Mucosa of descending colon (tissue), 3 donors: ENCODE measurements around the gene PTGES2. TPM values are rescaled to one million over a fixed set of nuclear protein-coding genes. Genes with fewer than 3 reads are reported as not detected.
A peak's percentile ranks its signal among the peaks of the same experiment; 100 is the strongest.

Experiments used
- ATAC-seq: fragments of 200-7000 bp; cut with Tn5 transposase; one replicate; pipeline ENCODE4 v1.9.1; 2020; ENCODE audit warnings: mild to moderate bottlenecking, moderate library complexity
- DNase-seq, 3 donors: peaks; one replicate each; pipeline ENCODE4 v3.0.0-alpha.2; 2020
- H3K36me3 ChIP-seq: fragments of 200-600 bp; one replicate; pipeline ENCODE4 v1.8.0; 2021; ENCODE audit warnings: low read depth, mild to moderate bottlenecking
- H3K4me1 ChIP-seq: fragments of 200-600 bp; one replicate; pipeline ENCODE4 v1.8.0; 2021; ENCODE audit warnings: low read depth, mild to moderate bottlenecking
- H3K4me3 ChIP-seq: fragments of 200-600 bp; one replicate; pipeline ENCODE4 v1.8.0; 2021; ENCODE audit warnings: mild to moderate bottlenecking
- H3K9me3 ChIP-seq: fragments of 200-600 bp; one replicate; pipeline ENCODE4 v1.8.0; 2021; ENCODE audit warnings: mild to moderate bottlenecking
- intact Hi-C, 2 donors: fragments of 100-400 bp; cut with DNase I in 1 of 2; cut with micrococcal nuclease in 1 of 2; formaldehyde crosslinking; loops; one replicate each; pipeline versions ENCODE4 v1.11.0 to v1.11.1; 2022; cut with DNase I, micrococcal nuclease
- total RNA-seq, 3 donors: library from RNA; stranded (reverse); fragmentation: NEBNext Ultra II Directional in 2 of 3; extraction: Animal tissue kit (Norgen Biotek cat#: 25700) in 2 of 3; gene quantifications; one replicate each; pipeline versions ENCODE4 v1.2.1 to v1.2.4, GENCODE V29; 2021 to 2023
- TF ChIP-seq, protein P1 (sequence below): fragments of 200-600 bp; IDR thresholded peaks from one replicate; pipeline ENCODE4 v1.8.0; 2022; ENCODE audit warnings: antibody characterized with exemption, mild to moderate bottlenecking
- donor health status: DM: no; HTN: no; CAD: no; lungs with moderate emphysema.
- donor health status: DM: no; HTN: no; CAD: no.
- donor health status: DM: no; HTN: yes; CAD: no.

The PTGES2 gene
- total RNA-seq, 3 donors from 2014 or later, result 65.3 to 99.7 (median 90.6) TPM

DNA sequence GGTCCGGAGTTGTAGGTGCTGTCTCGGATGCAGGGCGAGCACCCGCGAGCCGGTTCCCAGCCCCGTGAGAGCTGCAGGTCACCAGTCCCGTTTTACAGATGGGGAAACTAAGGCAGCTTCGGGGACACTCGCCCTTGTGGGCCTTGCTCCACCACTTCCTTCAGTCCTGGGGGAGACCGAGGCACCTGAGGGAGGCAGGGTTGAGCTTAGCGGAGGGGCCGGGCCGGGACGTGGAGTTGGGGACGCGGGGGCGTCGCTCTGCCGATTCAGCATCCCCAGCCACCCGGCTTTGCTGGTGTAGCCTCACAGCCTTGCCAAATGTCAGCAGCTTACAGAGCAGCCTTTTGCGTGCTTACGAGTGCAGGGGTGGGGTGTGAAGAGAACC lies 33.1 kb upstream of the PTGES2 start:
- DNase-seq, result peak in 1 of 3 donors; percentile 71
- H3K4me3 ChIP-seq, result peak overlapping the region; percentile 36
- H3K4me1 ChIP-seq, result no peaks in the 10 kb centered on the region
- TF ChIP-seq, protein P1, sequence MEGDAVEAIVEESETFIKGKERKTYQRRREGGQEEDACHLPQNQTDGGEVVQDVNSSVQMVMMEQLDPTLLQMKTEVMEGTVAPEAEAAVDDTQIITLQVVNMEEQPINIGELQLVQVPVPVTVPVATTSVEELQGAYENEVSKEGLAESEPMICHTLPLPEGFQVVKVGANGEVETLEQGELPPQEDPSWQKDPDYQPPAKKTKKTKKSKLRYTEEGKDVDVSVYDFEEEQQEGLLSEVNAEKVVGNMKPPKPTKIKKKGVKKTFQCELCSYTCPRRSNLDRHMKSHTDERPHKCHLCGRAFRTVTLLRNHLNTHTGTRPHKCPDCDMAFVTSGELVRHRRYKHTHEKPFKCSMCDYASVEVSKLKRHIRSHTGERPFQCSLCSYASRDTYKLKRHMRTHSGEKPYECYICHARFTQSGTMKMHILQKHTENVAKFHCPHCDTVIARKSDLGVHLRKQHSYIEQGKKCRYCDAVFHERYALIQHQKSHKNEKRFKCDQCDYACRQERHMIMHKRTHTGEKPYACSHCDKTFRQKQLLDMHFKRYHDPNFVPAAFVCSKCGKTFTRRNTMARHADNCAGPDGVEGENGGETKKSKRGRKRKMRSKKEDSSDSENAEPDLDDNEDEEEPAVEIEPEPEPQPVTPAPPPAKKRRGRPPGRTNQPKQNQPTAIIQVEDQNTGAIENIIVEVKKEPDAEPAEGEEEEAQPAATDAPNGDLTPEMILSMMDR, result no peak
- H3K9me3 ChIP-seq, result no peaks in the 10 kb centered on the region
- H3K36me3 ChIP-seq, result no peaks in the 10 kb centered on the region
- peak; percentile 1 for ATAC-seq
- intact Hi-C loops, result no loop called here

GRCh38 chr9:128159784-128160602 lies 32.5 kb upstream of the PTGES2 start, which contains the start of gene BBLN:
BBLN (plus strand) TSS chr9:128160265; CDS start chr9:128160408, 143 bp downstream.
- DNase-seq (peak; percentile 97 to 98 (median 97)), ATAC-seq (peak; percentile 96)
- H3K36me3 ChIP-seq, result no peaks in the 10 kb centered on the region
- intact Hi-C loops, result no loop called here
- H3K4me1 ChIP-seq, result no peaks in the 10 kb centered on the region
- peak within 1 kb of the TSS; percentile 36 for H3K4me3 ChIP-seq
- TF ChIP-seq, protein P1, result no peak
- H3K9me3 ChIP-seq, result no peaks in the 10 kb centered on the region

- ATAC-seq (peak; percentile 37), DNase-seq (peak in 2 of 3 donors; percentile 43 to 60)
- Histone ChIP-seq H3K4me1 (no peaks in the 10 kb centered on the region), H3K36me3 (no peaks in the 10 kb centered on the region), H3K4me3 (no peak overlapping the region), H3K9me3 (no peaks in the 10 kb centered on the region)
- TF ChIP-seq, protein P1, result no peak
- intact Hi-C loops, result no loop called here
Observed at GRCh38 chr9:128159522-128159783, 31.9 kb upstream of the PTGES2 start.

GRCh38 chr9:128155736-128156500 lies 28.4 kb upstream of the PTGES2 start:
- intact Hi-C loops, result no loop called here
- DNase-seq (peak in 2 of 3 donors; percentile 14 to 15), ATAC-seq (no peak)
- no peaks in the 10 kb centered on the region for H3K9me3 ChIP-seq
- H3K4me1 ChIP-seq, result no peaks in the 10 kb centered on the region
- TF ChIP-seq, protein P1, result no peak
- H3K4me3 ChIP-seq, result no peak overlapping the region
- H3K36me3 ChIP-seq, result no peaks in the 10 kb centered on the region

DNA sequence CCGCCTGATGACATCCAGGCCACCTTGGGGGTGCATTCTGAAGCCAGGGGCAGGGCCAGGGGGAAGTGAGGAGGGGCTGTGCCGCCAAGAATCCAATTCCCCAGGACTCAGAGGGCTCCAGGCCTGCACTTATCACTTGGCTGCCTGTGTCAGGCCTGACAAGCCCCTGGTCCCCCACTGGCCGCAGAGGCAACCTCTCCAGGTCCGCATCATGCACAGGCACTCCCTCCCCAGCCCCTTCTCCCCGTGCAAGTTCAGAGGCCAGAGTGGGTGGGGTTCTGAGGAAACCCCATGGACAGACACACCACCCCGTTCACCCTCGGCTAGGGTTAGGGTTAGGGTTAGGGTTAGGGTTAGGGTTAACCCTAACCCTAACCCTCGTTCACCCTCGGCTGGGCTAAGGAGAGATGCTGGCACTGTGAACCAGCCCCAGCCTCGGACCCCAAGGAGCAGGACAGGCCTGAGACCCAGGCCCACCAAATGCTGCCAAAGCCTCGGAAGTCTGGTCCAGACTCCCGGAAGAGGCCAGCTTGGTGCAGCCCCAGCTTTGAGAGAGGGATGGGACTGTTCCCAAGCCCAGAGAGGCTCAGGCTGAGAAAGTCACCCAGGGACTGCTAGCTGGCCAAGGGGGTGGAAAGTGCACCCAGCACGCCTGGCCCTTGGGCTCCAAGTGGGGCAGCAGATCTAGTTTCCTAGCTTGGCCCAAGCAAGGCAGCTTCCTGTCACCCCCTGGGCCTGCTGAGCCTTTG lies 26.6 kb upstream of the PTGES2 start:
- TF ChIP-seq, protein P1, result no peak
- Histone ChIP-seq H3K36me3 (no peaks in the 10 kb centered on the region), H3K9me3 (no peaks in the 10 kb centered on the region), H3K4me1 (peaks cover 11% of the 10 kb centered on the region), H3K4me3 (no peak overlapping the region)
- intact Hi-C loops, result no loop called here
- peak in 2 of 3 donors; percentile 18 to 45 for DNase-seq
- ATAC-seq, result no peak
